Caco-2 (cell line): ENCODE results near the gene TLE3. TPM values are rescaled to one million over a fixed set of nuclear protein-coding genes. Genes with fewer than 3 reads are reported as not detected.

Experiments used
- BruUV-seq: library from RNA; stranded (reverse); fragments of 400-500 nt; replicated peaks from 2 replicates; lab custom pipeline; 2021; lab: Mats Ljungman, UMichigan
- CTCF ChIA-PET: fragments of 300-600 bp; sonication (Branson Sonifier 250); formaldehyde crosslinking; loops from one replicate; lab custom pipeline; 2022; ENCODE audit warnings: antibody characterized with exemption; lab: Charles Lee
- POLR2A ChIA-PET: fragments of 300-600 bp; sonication (Branson Sonifier 250); formaldehyde crosslinking; loops from one replicate; lab custom pipeline; 2022; ENCODE audit warnings: antibody characterized with exemption; lab: Charles Lee
- DNase-seq, 2 experiments: peaks; one replicate each; pipeline versions ENCODE4 v3.0.0 to v3.0.0-alpha.2; 2020 to 2022
- H3K27me3 ChIP-seq: replicated peaks from 2 replicates; pipeline ENCODE4 v1.6.0; 2011; ENCODE audit warnings: low read length; ENCODE audit not compliant: control insufficient read depth, insufficient read depth
- H3K36me3 ChIP-seq: 2 replicates; pipeline ENCODE4 v1.5.1; 2011; ENCODE audit warnings: low read length; ENCODE audit not compliant: control insufficient read depth, insufficient read depth
- H3K4me1 ChIP-seq: fragments of 250-450 bp; sonication (Bioruptor Pico); 2 replicates; pipeline ENCODE4 v1.5.1; 2020; ENCODE audit warnings: mild to moderate bottlenecking
- H3K4me3 ChIP-seq: 2 replicates; pipeline ENCODE4 v1.5.1; 2011; ENCODE audit warnings: low read depth, mild to moderate bottlenecking, control low read depth, low read length
- H3K9me3 ChIP-seq: fragments of 250-450 bp; sonication (Bioruptor Pico); 2 replicates; pipeline ENCODE4 v1.5.1; 2020; ENCODE audit warnings: mild to moderate bottlenecking, moderate library complexity
- H3K27ac Mint-ChIP-seq: one replicate; pipeline ENCODE4 v1.8.0; 2022; ENCODE audit warnings: mixed read lengths; ENCODE audit not compliant: unreplicated experiment
- H3K27me3 Mint-ChIP-seq: one replicate; pipeline ENCODE4 v1.8.0; 2022; ENCODE audit warnings: mixed read lengths; ENCODE audit not compliant: insufficient read depth, unreplicated experiment
- H3K36me3 Mint-ChIP-seq: one replicate; pipeline ENCODE4 v1.8.0; 2022; ENCODE audit warnings: mild to moderate bottlenecking, mixed read lengths; ENCODE audit not compliant: insufficient read depth, unreplicated experiment
- H3K4me1 Mint-ChIP-seq: one replicate; pipeline ENCODE4 v1.8.0; 2022; ENCODE audit warnings: low read depth, mixed read lengths; ENCODE audit not compliant: unreplicated experiment
- H3K4me3 Mint-ChIP-seq: one replicate; pipeline ENCODE4 v1.8.0; 2022; ENCODE audit warnings: mild to moderate bottlenecking, moderate library complexity, mixed read lengths; ENCODE audit not compliant: unreplicated experiment
- H3K9me3 Mint-ChIP-seq: one replicate; pipeline ENCODE4 v1.8.0; 2022; ENCODE audit warnings: mixed read lengths; ENCODE audit not compliant: unreplicated experiment
- CTCF ChIP-seq, 2 experiments: fragments of 200-600 bp in 1 of 2; IDR thresholded peaks; 1 replicate in 1 of 2; 2 replicates in 1 of 2; pipeline versions ENCODE4 v1.5.1 to v1.8.0; 2011 to 2022; ENCODE audit warnings: antibody characterized with exemption in 1 of 2, control low read depth in 1 of 2, inconsistent platforms in 1 of 2, low read depth in 1 of 2, low read length in 1 of 2, mild to moderate bottlenecking in 1 of 2, moderate library complexity in 1 of 2; ENCODE audit not compliant: insufficient read depth in 1 of 2, severe bottlenecking in 1 of 2, unreplicated experiment in 1 of 2
- intact Hi-C: fragments of 100-400 bp; cut with micrococcal nuclease; formaldehyde crosslinking; loops from one replicate; pipeline ENCODE4 v1.10.0; 2022; ENCODE audit not compliant: unreplicated experiment
- total RNA-seq: library from RNA; stranded (reverse); gene quantifications from 2 replicates; pipeline ENCODE4 v1.2.3, GENCODE V29; 2022

Gene TLE3
- total RNA-seq, 1 experiment from 2014 or later = 105 TPM

GRCh38 chr15:70121624-70122302, 24.0 kb upstream of the TLE3 start:
- no peak overlapping the region for H3K4me3 ChIP-seq
- H3K9me3 ChIP-seq = no peaks in the 10 kb centered on the region
- peaks cover 15% of the 10 kb centered on the region; the same call in 1 of the 2 replicates for H3K4me1 ChIP-seq
- no peaks in the 10 kb centered on the region for H3K36me3 ChIP-seq
- TF ChIP-seq CTCF (IDR thresholded peaks at IDR 0.05; ENCODE audit: insufficient read depth in 1 of 2, low read depth in 1 of 2, low read length in 1 of 2, severe bottlenecking in 1 of 2, unreplicated experiment in 1 of 2) = peak in 1 of 2 experiments; percentile 15
- no peak overlapping the region for H3K4me3 Mint-ChIP-seq
- H3K27me3 ChIP-seq = no peaks in the 10 kb centered on the region
- intact Hi-C loops = no loop called here
- no peaks in the 10 kb centered on the region for H3K27me3 Mint-ChIP-seq
- DNase-seq = no peak
- peaks cover 8% of the 10 kb centered on the region for H3K4me1 Mint-ChIP-seq
- ChIA-PET CTCF (no interaction called here), POLR2A (interaction anchor here (0.7 kb wide), 1 partner anchor 18 kb away, joined by 5 read pairs; no protein-coding TSS in a partner anchor)
- no peak overlapping the region for H3K27ac Mint-ChIP-seq
- no peaks in the 10 kb centered on the region for H3K36me3 Mint-ChIP-seq
- no peaks in the 10 kb centered on the region for H3K9me3 Mint-ChIP-seq
- BruUV-seq = no TSS peak

GRCh38 chr15:70120958-70121623, 23.4 kb upstream of the TLE3 start:
- BruUV-seq = no TSS peak
- no peaks in the 10 kb centered on the region for H3K27me3 ChIP-seq

More at GRCh38 chr15:70120958-70121623, 23.4 kb upstream of the TLE3 start:
- H3K36me3 Mint-ChIP-seq = no peaks in the 10 kb centered on the region
- peaks cover 8% of the 10 kb centered on the region for H3K4me1 Mint-ChIP-seq
- Histone ChIP-seq H3K36me3 (no peaks in the 10 kb centered on the region), H3K9me3 (no peaks in the 10 kb centered on the region), H3K4me1 (peaks cover 15% of the 10 kb centered on the region; the same call in 1 of the 2 replicates), H3K4me3 (no peak overlapping the region)
- DNase-seq = no peak
- H3K27ac Mint-ChIP-seq = no peak overlapping the region
- intact Hi-C loops = no loop called here
- ChIA-PET POLR2A (interaction anchor here (0.7 kb wide), 1 partner anchor 19 kb away, joined by 5 read pairs; no protein-coding TSS in a partner anchor), CTCF (no interaction called here)
- no peaks in the 10 kb centered on the region for H3K27me3 Mint-ChIP-seq
- TF ChIP-seq CTCF (IDR thresholded peaks at IDR 0.05; ENCODE audit: insufficient read depth in 1 of 2, low read depth in 1 of 2, low read length in 1 of 2, severe bottlenecking in 1 of 2, unreplicated experiment in 1 of 2) = no peak
- no peaks in the 10 kb centered on the region for H3K9me3 Mint-ChIP-seq
- no peak overlapping the region for H3K4me3 Mint-ChIP-seq
